Ovary (tissue), 9 donors: ENCODE measurements around the gene GPR21. TPM values are rescaled to one million over a fixed set of nuclear protein-coding genes. Genes with fewer than 3 reads are reported as not detected.

Experiments
- DNase-seq, 5 donors: peaks; one replicate each; pipeline ENCODE4 v3.0.0-alpha.2; 2019 to 2020
- H3K27ac ChIP-seq, 2 donors: fragments of 200-600 bp; one replicate each; pipeline versions ENCODE4 v1.5.1 to v1.8.0; 2019 to 2022
- H3K27me3 ChIP-seq: fragments of 200-600 bp; one replicate; pipeline ENCODE4 v1.8.0; 2022
- H3K36me3 ChIP-seq: fragments of 200-600 bp; sonication (generic); one replicate; pipeline ENCODE4 v1.5.1; 2019
- H3K4me1 ChIP-seq: one replicate; pipeline ENCODE4 v1.8.1; 2013; ENCODE audit warnings: mild to moderate bottlenecking, moderate library complexity; ENCODE audit not compliant: insufficient read depth
- H3K4me3 ChIP-seq: fragments of 200-600 bp; sonication (generic); one replicate; pipeline ENCODE4 v1.5.1; 2017
- H3K9me3 ChIP-seq, 2 donors: fragments of 200-600 bp in 1 of 2; sonication (generic) in 1 of 2; one replicate each; pipeline versions ENCODE4 v1.5.1 to v1.8.1; 2013 to 2019; ENCODE audit warnings: mild to moderate bottlenecking in 1 of 2, moderate library complexity in 1 of 2
- EP300 ChIP-seq: sonication (generic); formaldehyde crosslinking; IDR thresholded peaks from one replicate; pipeline ENCODE4 v1.6.1; 2017; ENCODE audit warnings: antibody characterized with exemption
- POLR2A ChIP-seq: fragments of 450-650 bp; IDR thresholded peaks from one replicate; pipeline ENCODE4 v1.6.1; 2017; ENCODE audit warnings: antibody characterized with exemption, mild to moderate bottlenecking, moderate library complexity
- WGBS, 3 donors: extraction: QIAGEN DNeasy Blood & Tissue Kit in 1 of 3; methylation state at CpG; one replicate each; pipeline versions ENCODE4 v1.1.5 to v1.1.7; 2013 to 2017; 5-methylcytosine and 5-hydroxymethylcytosine counted together
- intact Hi-C, 4 donors: fragments of 100-400 bp; cut with DNase I; formaldehyde crosslinking; loops; one replicate each; pipeline versions ENCODE4 v1.11.0 to v1.15.1; 2022 to 2023
- polyA plus RNA-seq, 2 donors: library from polyadenylated mRNA; stranded (reverse); fragments of 200-250 nt in 1 of 2; fragments of 350-450 nt in 1 of 2; fragmentation: Illumina TruSeq in 1 of 2; extraction: RNeasy Lipid Tissue Mini Kit (QIAGEN cat#74804) in 1 of 2; gene quantifications; one replicate each; pipeline ENCODE4 v1.2.3, GENCODE V29; 2013 to 2014
- total RNA-seq, 7 donors: library from RNA; depleted of rRNA in 2 of 7; stranded (reverse); fragments of >200 nt in 2 of 7; fragmentation: NEBNext Ultra II Directional in 3 of 7; extraction: Animal tissue kit (Norgen Biotek cat#: 25700) in 3 of 7; gene quantifications; one replicate each; pipeline versions ENCODE4 v1.1.0 to v1.2.4, GENCODE V29; 2016 to 2023
- TF ChIP-seq, protein P1 (sequence below), 3 donors: fragments of 450-650 bp in 2 of 3; fragments of 200-600 bp in 1 of 3; IDR thresholded peaks; one replicate each; pipeline versions ENCODE4 v1.5.1 to v1.8.0; 2016 to 2022; ENCODE audit warnings: antibody characterized with exemption in 3 of 3, mild to moderate bottlenecking in 1 of 3
- donor health status: DM: no; HTN: no; CAD: no; lungs with moderate emphysema.
- donor health status: DM: no; HTN: no; CAD: no.
- donor health status: Bipolar disorder and iron deficiency.
- donor health status: DM: yes; HTN: yes; CAD: no.
- donor health status: DM: no; HTN: no; CAD: no.
- donor health status: DM: yes; HTN: yes; CAD: no.

Gene GPR21
- total and polyA plus RNA-seq, 9 donors = 0.39 to 2.4 (median 1.7) TPM; not detected in 2

DNA sequence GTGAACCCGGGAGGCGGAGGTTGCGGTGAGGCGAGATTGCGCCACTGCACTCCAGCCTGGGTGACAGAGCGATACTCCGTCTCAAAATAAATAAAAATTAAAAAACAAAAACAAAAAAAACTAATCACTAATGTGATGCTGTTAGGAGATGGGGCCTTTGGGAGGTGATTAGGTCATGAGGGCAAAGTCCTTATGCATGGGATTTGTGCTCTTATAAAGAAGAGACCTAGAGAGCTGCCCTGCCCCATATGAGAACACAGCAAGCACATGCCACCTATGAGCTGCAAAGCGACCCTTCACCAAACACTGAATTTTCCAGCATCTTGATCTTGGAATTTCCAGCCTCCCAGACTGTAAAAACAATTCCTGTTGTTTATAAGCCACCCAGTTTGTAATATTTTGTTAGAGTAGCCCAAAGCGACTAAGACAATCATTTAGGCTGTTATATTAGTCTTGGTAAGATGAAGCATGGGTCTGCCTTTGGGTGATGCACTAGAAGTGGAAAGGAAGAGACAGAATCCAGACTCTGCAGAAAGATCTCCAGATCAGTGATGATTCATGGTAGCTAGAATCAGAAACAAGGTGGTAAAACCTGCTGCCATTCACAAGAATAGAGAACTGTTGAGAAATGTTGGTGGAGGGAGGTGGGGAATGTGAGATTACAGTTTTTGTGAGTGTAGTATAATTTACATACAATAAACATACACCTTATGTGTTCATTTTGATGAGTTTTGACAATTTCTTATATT is 26.2 kb downstream of the GPR21 start:
- H3K4me3 ChIP-seq = no peak overlapping the region
- no peaks in the 10 kb centered on the region for H3K36me3 ChIP-seq
- peaks cover 7% of the 10 kb centered on the region for H3K4me1 ChIP-seq
- H3K27ac ChIP-seq = no peak overlapping the region
- no peaks in the 10 kb centered on the region for H3K9me3 ChIP-seq
- TF ChIP-seq EP300 (no peak), POLR2A (no peak)
- TF ChIP-seq, protein P1, sequence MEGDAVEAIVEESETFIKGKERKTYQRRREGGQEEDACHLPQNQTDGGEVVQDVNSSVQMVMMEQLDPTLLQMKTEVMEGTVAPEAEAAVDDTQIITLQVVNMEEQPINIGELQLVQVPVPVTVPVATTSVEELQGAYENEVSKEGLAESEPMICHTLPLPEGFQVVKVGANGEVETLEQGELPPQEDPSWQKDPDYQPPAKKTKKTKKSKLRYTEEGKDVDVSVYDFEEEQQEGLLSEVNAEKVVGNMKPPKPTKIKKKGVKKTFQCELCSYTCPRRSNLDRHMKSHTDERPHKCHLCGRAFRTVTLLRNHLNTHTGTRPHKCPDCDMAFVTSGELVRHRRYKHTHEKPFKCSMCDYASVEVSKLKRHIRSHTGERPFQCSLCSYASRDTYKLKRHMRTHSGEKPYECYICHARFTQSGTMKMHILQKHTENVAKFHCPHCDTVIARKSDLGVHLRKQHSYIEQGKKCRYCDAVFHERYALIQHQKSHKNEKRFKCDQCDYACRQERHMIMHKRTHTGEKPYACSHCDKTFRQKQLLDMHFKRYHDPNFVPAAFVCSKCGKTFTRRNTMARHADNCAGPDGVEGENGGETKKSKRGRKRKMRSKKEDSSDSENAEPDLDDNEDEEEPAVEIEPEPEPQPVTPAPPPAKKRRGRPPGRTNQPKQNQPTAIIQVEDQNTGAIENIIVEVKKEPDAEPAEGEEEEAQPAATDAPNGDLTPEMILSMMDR (IDR thresholded peaks at IDR 0.05) = no peak
- intact Hi-C loops = no loop called here
- 83 to 91% (median 88%) methylated on average over 9 of the region's 9 CpGs for WGBS, 3 donors
- no peak for DNase-seq
- no peaks in the 10 kb centered on the region for H3K27me3 ChIP-seq

DNA sequence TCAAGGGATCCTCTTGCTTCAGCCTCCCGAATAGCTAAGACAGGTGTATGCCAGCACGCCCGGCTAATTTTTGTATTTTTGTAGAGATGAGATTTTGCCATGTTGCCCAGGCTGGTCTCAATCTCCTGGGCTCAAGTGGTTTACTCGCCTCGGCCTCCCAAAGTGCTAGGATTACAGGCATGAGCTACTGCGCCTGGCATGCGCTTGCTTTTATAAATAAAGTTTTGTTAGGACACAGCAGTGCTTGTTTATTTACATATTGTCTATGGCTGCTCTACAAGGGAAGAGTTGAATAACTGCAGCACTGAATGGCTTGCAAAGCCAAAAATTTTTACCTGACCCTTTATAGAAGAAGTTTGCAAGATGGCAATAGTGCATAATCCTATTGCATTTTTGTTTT is 27.7 kb downstream of the GPR21 start:
- no peak overlapping the region for H3K27ac ChIP-seq
- no peaks in the 10 kb centered on the region for H3K9me3 ChIP-seq
- H3K27me3 ChIP-seq = no peaks in the 10 kb centered on the region
- 84 to 95% (median 92%) methylated on average over 7 of the region's 7 CpGs for WGBS, 3 donors
- no peak for DNase-seq
- H3K36me3 ChIP-seq = no peaks in the 10 kb centered on the region
- peaks cover 7% of the 10 kb centered on the region for H3K4me1 ChIP-seq
- TF ChIP-seq POLR2A (no peak), EP300 (no peak)
- TF ChIP-seq, protein P1 (IDR thresholded peaks at IDR 0.05) = no peak
- no peak overlapping the region for H3K4me3 ChIP-seq
- intact Hi-C loops = no loop called here

DNA sequence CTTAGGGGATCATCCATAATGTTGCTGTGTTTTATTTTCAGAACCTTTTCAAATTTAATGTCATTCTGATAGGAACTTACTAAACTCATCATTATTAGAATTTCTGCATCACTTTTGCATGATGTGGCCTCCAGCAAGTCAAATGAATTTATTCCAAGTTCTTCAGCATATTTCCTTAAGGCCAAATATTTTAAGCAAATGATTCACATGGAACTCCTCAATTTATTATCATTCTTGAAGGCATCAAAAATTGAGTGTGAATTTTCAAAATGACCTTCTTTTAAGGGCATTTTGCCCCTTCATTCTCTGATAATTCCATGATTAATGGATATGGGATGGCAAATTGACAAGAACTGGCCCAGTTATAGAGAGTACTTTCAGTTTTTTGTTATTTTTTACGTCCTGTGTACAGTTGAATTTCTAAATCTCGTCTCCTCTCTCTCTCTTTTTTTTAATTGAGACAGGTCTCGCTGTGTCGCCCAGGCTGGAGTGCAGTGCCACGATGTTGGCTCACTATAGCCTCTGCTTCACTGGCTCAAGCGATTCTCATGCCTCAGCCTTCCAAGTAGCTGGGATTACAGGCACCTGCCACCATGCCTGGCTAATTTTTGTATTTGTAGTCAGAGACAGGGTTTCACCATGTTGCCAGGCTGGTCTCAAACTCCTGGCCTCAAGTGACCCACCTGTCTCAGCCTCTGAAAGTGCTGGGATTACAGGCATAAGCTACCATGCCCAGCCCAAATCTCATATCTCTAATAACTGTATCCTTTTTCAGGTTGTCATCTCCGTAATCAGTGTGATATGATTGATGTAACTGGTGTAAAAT is 29.1 kb downstream of the GPR21 start:
- 28 to 45% (median 36%) methylated on average over 7 of the region's 7 CpGs for WGBS, 3 donors
- Histone ChIP-seq H3K27me3 (no peaks in the 10 kb centered on the region), H3K4me1 (peaks cover 7% of the 10 kb centered on the region), H3K27ac (peak overlapping the region in 1 of 2 donors; percentile 7), H3K4me3 (no peak overlapping the region), H3K36me3 (no peaks in the 10 kb centered on the region), H3K9me3 (no peaks in the 10 kb centered on the region)
- TF ChIP-seq POLR2A (no peak), EP300 (no peak)
- TF ChIP-seq, protein P1 (IDR thresholded peaks at IDR 0.05) = no peak
- intact Hi-C loops = no loop called here
- DNase-seq = no peak

DNA sequence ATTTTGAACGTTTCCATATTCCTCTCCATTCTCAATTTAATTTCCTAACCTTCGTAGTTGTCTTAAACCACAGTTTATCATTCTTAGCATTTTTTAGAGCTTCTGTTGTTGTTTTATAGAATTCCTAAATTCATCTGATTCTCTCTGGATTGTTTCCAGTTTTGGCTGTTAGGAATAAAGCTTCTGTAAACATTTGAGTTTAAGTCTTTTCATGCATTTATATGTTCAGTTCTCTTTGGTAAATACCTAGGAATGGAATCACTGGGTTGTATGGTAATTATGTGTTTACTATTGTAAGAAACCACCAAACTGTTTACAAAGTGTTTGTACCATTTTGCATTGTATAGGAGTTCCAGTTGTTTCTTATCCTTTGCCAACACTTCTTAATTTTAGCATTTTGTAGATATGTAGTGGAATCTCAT is 29.7 kb downstream of the GPR21 start:
- Histone ChIP-seq H3K36me3 (no peaks in the 10 kb centered on the region), H3K4me1 (peaks cover 7% of the 10 kb centered on the region), H3K27ac (peak overlapping the region in 1 of 2 donors; percentile 7), H3K27me3 (no peaks in the 10 kb centered on the region), H3K9me3 (no peaks in the 10 kb centered on the region), H3K4me3 (no peak overlapping the region)
- 7 to 21% (median 12%) methylated on average over 2 of the region's 2 CpGs for WGBS, 3 donors
- intact Hi-C loops = no loop called here
- TF ChIP-seq POLR2A (no peak), EP300 (no peak)
- TF ChIP-seq, protein P1 (IDR thresholded peaks at IDR 0.05) = no peak
- no peak for DNase-seq
